Type B pancreatic cell (in vitro differentiated cells): ENCODE measurements around the gene TYROBP. TPM values are rescaled to one million over a fixed set of nuclear protein-coding genes. Genes with fewer than 3 reads are reported as not detected.
"Not testable (repeated sequence)": the region's sequence is repeated elsewhere in the genome, so short reads cannot be mapped to it uniquely, and the experiment has no call there.

Experiments
- DNase-seq: peaks from one replicate; pipeline ENCODE4 v3.0.0; 2021; ENCODE audit warnings: mixed read lengths; ENCODE audit not compliant: unreplicated experiment; ENCODE audit errors: extremely low spot score
- H3K27ac Mint-ChIP-seq: 2 replicates; pipeline ENCODE4 v1.8.0; 2021; ENCODE audit warnings: mild to moderate bottlenecking, mixed read lengths
- H3K27me3 Mint-ChIP-seq: 2 replicates; pipeline ENCODE4 v1.8.0; 2021; ENCODE audit warnings: mixed read lengths
- H3K36me3 Mint-ChIP-seq: 2 replicates; pipeline ENCODE4 v1.8.0; 2021; ENCODE audit warnings: mixed read lengths
- H3K4me1 Mint-ChIP-seq: one replicate; pipeline ENCODE4 v1.8.0; 2021; ENCODE audit warnings: mixed read lengths; ENCODE audit not compliant: unreplicated experiment
- H3K4me3 Mint-ChIP-seq: 2 replicates; pipeline ENCODE4 v1.8.0; 2021; ENCODE audit warnings: mild to moderate bottlenecking, mixed read lengths
- H3K9me3 Mint-ChIP-seq: 2 replicates; pipeline ENCODE4 v1.8.0; 2021; ENCODE audit warnings: mixed read lengths
- CTCF ChIP-seq: fragments of 200-600 bp; sonication (generic); conservative IDR thresholded peaks from 2 replicates; pipeline ENCODE4 v1.5.0; 2021; ENCODE audit warnings: antibody characterized with exemption, mild to moderate bottlenecking
- total RNA-seq: library from RNA; stranded (reverse); gene quantifications from 2 replicates; pipeline ENCODE4 v1.2.1, GENCODE V29; 2021; ENCODE audit warnings: low replicate concordance

Gene TYROBP
- total RNA-seq, 1 donor from 2014 or later, result not detected

GRCh38 chr19:35911790-35912189 lies 3.7 kb upstream of the TYROBP start:
- no peak for TF ChIP-seq CTCF
- Mint-ChIP-seq H3K4me3 (no peak overlapping the region), H3K36me3 (no peaks in the 10 kb centered on the region), H3K27ac (no peak overlapping the region), H3K4me1 (no peaks in the 10 kb centered on the region), H3K9me3 (no peaks in the 10 kb centered on the region), H3K27me3 (no peaks in the 10 kb centered on the region)
- no peak for DNase-seq

- DNase-seq, result no peak
- Mint-ChIP-seq H3K36me3 (no peaks in the 10 kb centered on the region), H3K27me3 (no peaks in the 10 kb centered on the region), H3K4me3 (no peak overlapping the region), H3K4me1 (no peaks in the 10 kb centered on the region), H3K9me3 (no peaks in the 10 kb centered on the region), H3K27ac (no peak overlapping the region)
- TF ChIP-seq CTCF, result no peak
Measured at GRCh38 chr19:35911173-35911572, 3.1 kb upstream of the TYROBP start.

GRCh38 chr19:35910355-35910754 lies 2.3 kb upstream of the TYROBP start:
- H3K4me3 Mint-ChIP-seq, H3K9me3 Mint-ChIP-seq, H3K36me3 Mint-ChIP-seq: not testable (repeated sequence)

GRCh38 chr19:35909684-35910035 lies 1.6 kb upstream of the TYROBP start:
- Mint-ChIP-seq H3K4me3 (no peak overlapping the region), H3K27me3 (no peaks in the 10 kb centered on the region), H3K27ac (no peak overlapping the region), H3K9me3 (no peaks in the 10 kb centered on the region), H3K4me1 (peaks cover 5% of the 10 kb centered on the region), H3K36me3 (no peaks in the 10 kb centered on the region)
- DNase-seq, result no peak
- TF ChIP-seq CTCF, result no peak

More at GRCh38 chr19:35910355-35910754, 2.3 kb upstream of the TYROBP start:
- H3K4me1 Mint-ChIP-seq, H3K27me3 Mint-ChIP-seq, DNase-seq, H3K27ac Mint-ChIP-seq: not testable (repeated sequence)

GRCh38 chr19:35908973-35909683 lies 1.0 kb upstream of the TYROBP start:
- peaks cover 5% of the 10 kb centered on the region for H3K27me3 Mint-ChIP-seq
- no peak overlapping the region for H3K4me3 Mint-ChIP-seq
- H3K9me3 Mint-ChIP-seq, result no peaks in the 10 kb centered on the region
- TF ChIP-seq CTCF, result no peak
- H3K4me1 Mint-ChIP-seq, result peaks cover 5% of the 10 kb centered on the region
- no peak overlapping the region for H3K27ac Mint-ChIP-seq
- DNase-seq, result no peak
- no peaks in the 10 kb centered on the region for H3K36me3 Mint-ChIP-seq

- H3K36me3 Mint-ChIP-seq, result no peaks in the 10 kb centered on the region
- peaks cover 15% of the 10 kb centered on the region for H3K27me3 Mint-ChIP-seq
- peaks cover 10% of the 10 kb centered on the region for H3K4me1 Mint-ChIP-seq
- no peak overlapping the region for H3K4me3 Mint-ChIP-seq
- no peak for DNase-seq
- no peaks in the 10 kb centered on the region for H3K9me3 Mint-ChIP-seq
- no peak overlapping the region for H3K27ac Mint-ChIP-seq
- no peak for TF ChIP-seq CTCF
Measured at GRCh38 chr19:35907377-35907745, 734 bp downstream of the TYROBP start.
